Choroid plexus epithelial cell (primary cell): ENCODE results near the gene CLIP1.

Source experiments
- DNase-seq: peaks from one replicate; pipeline ENCODE4 v3.0.0-alpha.2; 2010; ENCODE audit warnings: low read depth
- H3K4me3 ChIP-seq: 2 replicates; pipeline ENCODE4 v1.5.1; 2011; ENCODE audit warnings: low read depth, mild to moderate bottlenecking, control low read depth, low read length, moderate library complexity
- CTCF ChIP-seq: conservative IDR thresholded peaks from 2 replicates; pipeline ENCODE4 v1.5.1; 2011; ENCODE audit warnings: low read depth, mild to moderate bottlenecking, control low read depth, inconsistent platforms, low read length, moderate library complexity

CLIP1 gene

GRCh38 chr12:122327014-122327413 is 95.5 kb downstream of the CLIP1 start:
- no peak for DNase-seq
- no peak overlapping the region for H3K4me3 ChIP-seq
- no peak for TF ChIP-seq CTCF

- no peak for TF ChIP-seq CTCF
- DNase-seq: peak; percentile 14
Observed at GRCh38 chr12:122326586-122326985, 95.9 kb downstream of the CLIP1 start.

GRCh38 chr12:122323311-122324019 is 99.0 kb downstream of the CLIP1 start:
- DNase-seq: no peak
- no peak overlapping the region for H3K4me3 ChIP-seq
- no peak for TF ChIP-seq CTCF

More at GRCh38 chr12:122326586-122326985, 95.9 kb downstream of the CLIP1 start:
- H3K4me3 ChIP-seq: no peak overlapping the region

GRCh38 chr12:122322501-122322900 is 100.0 kb downstream of the CLIP1 start:
- DNase-seq: peak; percentile 13
- no peak for TF ChIP-seq CTCF
- H3K4me3 ChIP-seq: no peak overlapping the region

GRCh38 chr12:122318607-122319605 is 103.6 kb downstream of the CLIP1 start:
- peak; percentile 78 for DNase-seq

GRCh38 chr12:122312926-122313325 is 109.5 kb downstream of the CLIP1 start:
- no peak for DNase-seq
- TF ChIP-seq CTCF: no peak

More at GRCh38 chr12:122318607-122319605, 103.6 kb downstream of the CLIP1 start:
- H3K4me3 ChIP-seq: no peak overlapping the region
- TF ChIP-seq CTCF: no peak

More at GRCh38 chr12:122312926-122313325, 109.5 kb downstream of the CLIP1 start:
- H3K4me3 ChIP-seq: no peak overlapping the region
